Activated CD4-positive, alpha-beta T cell treated with anti-CD3 and anti-CD28 coated beads, Interleukin-2, amount 10 ng/mL, durations not matched to agents 24 days and 14 days (primary cell): Measurements from ENCODE around the gene ZP3. TPM values are rescaled to one million over a fixed set of nuclear protein-coding genes. Genes with fewer than 3 reads are reported as not detected.
A peak's percentile ranks its signal among the peaks of the same experiment; 100 is the strongest.
"Not testable (repeated sequence)": the region's sequence is repeated elsewhere in the genome, so short reads cannot be mapped to it uniquely, and the experiment has no call there.

ENCODE experiments used
- DNase-seq: peaks from one replicate; pipeline ENCODE4 v3.0.0; 2022
- H3K27ac Mint-ChIP-seq: one replicate; pipeline ENCODE4 v1.8.0; 2022; ENCODE audit warnings: mild to moderate bottlenecking, mixed read lengths
- H3K27me3 Mint-ChIP-seq: one replicate; pipeline ENCODE4 v1.8.0; 2022; ENCODE audit warnings: mixed read lengths
- H3K36me3 Mint-ChIP-seq: one replicate; pipeline ENCODE4 v1.8.0; 2022; ENCODE audit warnings: low read depth, mild to moderate bottlenecking, mixed read lengths
- H3K4me1 Mint-ChIP-seq: one replicate; pipeline ENCODE4 v1.8.0; 2021; ENCODE audit warnings: mixed read lengths
- H3K4me3 Mint-ChIP-seq: one replicate; pipeline ENCODE4 v1.8.0; 2022; ENCODE audit warnings: mild to moderate bottlenecking, moderate library complexity, mixed read lengths
- H3K9me3 Mint-ChIP-seq: one replicate; pipeline ENCODE4 v1.8.0; 2021; ENCODE audit warnings: mixed read lengths
- intact Hi-C: fragments of 100-400 bp; cut with micrococcal nuclease; formaldehyde crosslinking; loops from one replicate; pipeline ENCODE4 v1.15.1; 2023
- total RNA-seq: library from RNA; stranded (reverse); gene quantifications from 2 replicates; pipeline ENCODE4 v1.2.3, GENCODE V29; 2022

Gene ZP3
- total RNA-seq, 1 donor from 2014 or later: 7.5 TPM

DNA sequence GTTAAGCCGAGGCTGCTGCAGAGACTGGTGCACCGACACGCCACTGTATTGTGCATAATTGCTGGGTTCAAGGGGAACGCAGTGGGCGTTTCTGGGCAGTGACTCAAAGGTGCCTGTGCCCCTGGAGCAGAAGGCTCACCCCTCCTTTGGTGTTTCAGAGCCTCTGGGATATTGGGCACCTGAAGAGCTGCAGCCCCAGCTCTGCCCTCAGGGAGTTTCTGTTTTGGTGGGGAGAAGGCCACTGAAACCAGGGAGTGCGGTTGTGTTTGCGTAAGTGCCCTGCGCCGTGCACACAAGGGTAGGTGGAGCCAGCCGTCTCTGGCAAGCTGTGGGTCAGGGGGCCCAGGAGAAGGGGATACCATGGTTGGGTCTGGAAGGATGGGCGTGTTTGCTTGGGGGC is 51.5 kb downstream of the ZP3 start:
- DNase-seq, H3K9me3 Mint-ChIP-seq, intact Hi-C loops, H3K27me3 Mint-ChIP-seq, H3K4me3 Mint-ChIP-seq, H3K27ac Mint-ChIP-seq, H3K36me3 Mint-ChIP-seq, H3K4me1 Mint-ChIP-seq: not testable (repeated sequence)

GRCh38 chr7:76476742-76477474 is 52.2 kb downstream of the ZP3 start:
- H3K27ac Mint-ChIP-seq, H3K27me3 Mint-ChIP-seq, H3K4me3 Mint-ChIP-seq, H3K36me3 Mint-ChIP-seq, H3K4me1 Mint-ChIP-seq, DNase-seq, H3K9me3 Mint-ChIP-seq, intact Hi-C loops: not testable (repeated sequence)

- H3K9me3 Mint-ChIP-seq, H3K36me3 Mint-ChIP-seq, H3K4me3 Mint-ChIP-seq, H3K4me1 Mint-ChIP-seq, H3K27ac Mint-ChIP-seq, intact Hi-C loops, DNase-seq, H3K27me3 Mint-ChIP-seq: not testable (repeated sequence)
Measured at GRCh38 chr7:76479628-76480027, 54.9 kb downstream of the ZP3 start.

DNA sequence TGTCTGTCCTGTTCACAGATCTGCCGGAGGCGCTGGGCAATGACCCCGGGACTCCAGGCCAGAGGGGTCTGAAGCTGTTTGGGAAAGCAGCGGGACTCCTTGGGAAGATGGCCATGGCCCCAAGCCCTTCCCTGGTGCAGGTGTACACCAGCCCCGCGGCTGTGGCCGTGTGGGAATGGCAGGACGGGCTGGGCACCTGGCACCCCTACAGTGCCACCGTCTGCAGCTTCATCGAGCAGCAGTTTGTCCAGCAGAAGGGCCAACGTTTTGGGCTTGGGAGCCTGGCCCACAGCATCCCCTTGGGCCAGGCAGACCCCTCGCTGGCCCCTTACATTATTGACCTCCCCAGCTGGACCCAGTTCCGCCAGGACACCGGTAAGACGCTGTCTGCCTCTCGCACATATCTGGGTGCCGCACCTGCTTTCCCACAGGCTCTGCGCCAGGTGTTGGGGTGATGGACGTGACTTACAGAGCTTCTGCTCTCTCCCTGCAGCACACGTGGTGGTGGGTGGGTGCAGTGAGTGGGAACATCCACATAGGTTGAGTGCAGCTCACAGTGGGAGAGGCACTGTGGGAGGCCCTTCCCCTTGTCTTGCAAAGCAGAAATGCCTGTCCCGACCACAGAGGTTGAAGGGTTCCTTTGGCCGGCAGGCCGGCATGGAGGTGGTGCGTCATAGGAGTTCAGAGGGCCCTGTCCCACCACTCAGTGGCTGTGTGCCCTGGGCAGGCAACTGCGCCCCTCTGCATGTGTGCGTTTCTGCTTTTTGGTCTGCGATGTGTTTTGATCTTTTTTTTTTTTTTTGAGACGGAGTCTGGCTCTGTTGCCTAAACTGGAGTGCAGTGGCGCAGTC is 55.9 kb downstream of the ZP3 start:
- H3K36me3 Mint-ChIP-seq, DNase-seq, H3K4me3 Mint-ChIP-seq, H3K27ac Mint-ChIP-seq, intact Hi-C loops, H3K27me3 Mint-ChIP-seq, H3K4me1 Mint-ChIP-seq, H3K9me3 Mint-ChIP-seq: not testable (repeated sequence)

DNA sequence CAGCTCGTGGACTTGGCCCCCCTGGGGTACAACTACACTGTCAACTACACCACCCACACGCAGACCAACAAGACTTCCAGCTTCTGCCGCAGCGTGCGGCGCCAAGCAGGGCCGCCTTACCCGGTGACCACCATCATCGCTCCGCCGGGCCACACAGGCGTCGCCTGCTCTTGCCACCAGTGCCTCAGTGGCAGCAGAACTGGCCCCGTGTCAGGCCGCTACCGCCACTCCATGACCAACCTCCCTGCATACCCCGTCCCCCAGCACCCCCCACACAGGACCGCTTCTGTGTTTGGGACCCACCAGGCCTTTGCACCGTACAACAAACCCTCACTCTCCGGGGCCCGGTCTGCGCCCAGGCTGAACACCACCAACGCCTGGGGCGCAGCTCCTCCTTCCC is 57.9 kb downstream of the ZP3 start:
- H3K36me3 Mint-ChIP-seq, H3K27ac Mint-ChIP-seq, DNase-seq, intact Hi-C loops, H3K9me3 Mint-ChIP-seq, H3K4me3 Mint-ChIP-seq, H3K27me3 Mint-ChIP-seq, H3K4me1 Mint-ChIP-seq: not testable (repeated sequence)

GRCh38 chr7:76483081-76483480 is 58.3 kb downstream of the ZP3 start:
- H3K4me1 Mint-ChIP-seq, H3K27ac Mint-ChIP-seq, DNase-seq, H3K9me3 Mint-ChIP-seq, H3K36me3 Mint-ChIP-seq, H3K4me3 Mint-ChIP-seq, H3K27me3 Mint-ChIP-seq, intact Hi-C loops: not testable (repeated sequence)

- H3K4me3 Mint-ChIP-seq, H3K27ac Mint-ChIP-seq, intact Hi-C loops, H3K4me1 Mint-ChIP-seq, H3K9me3 Mint-ChIP-seq, H3K36me3 Mint-ChIP-seq, DNase-seq, H3K27me3 Mint-ChIP-seq: not testable (repeated sequence)
Measured at GRCh38 chr7:76484456-76484855, 59.7 kb downstream of the ZP3 start.

DNA sequence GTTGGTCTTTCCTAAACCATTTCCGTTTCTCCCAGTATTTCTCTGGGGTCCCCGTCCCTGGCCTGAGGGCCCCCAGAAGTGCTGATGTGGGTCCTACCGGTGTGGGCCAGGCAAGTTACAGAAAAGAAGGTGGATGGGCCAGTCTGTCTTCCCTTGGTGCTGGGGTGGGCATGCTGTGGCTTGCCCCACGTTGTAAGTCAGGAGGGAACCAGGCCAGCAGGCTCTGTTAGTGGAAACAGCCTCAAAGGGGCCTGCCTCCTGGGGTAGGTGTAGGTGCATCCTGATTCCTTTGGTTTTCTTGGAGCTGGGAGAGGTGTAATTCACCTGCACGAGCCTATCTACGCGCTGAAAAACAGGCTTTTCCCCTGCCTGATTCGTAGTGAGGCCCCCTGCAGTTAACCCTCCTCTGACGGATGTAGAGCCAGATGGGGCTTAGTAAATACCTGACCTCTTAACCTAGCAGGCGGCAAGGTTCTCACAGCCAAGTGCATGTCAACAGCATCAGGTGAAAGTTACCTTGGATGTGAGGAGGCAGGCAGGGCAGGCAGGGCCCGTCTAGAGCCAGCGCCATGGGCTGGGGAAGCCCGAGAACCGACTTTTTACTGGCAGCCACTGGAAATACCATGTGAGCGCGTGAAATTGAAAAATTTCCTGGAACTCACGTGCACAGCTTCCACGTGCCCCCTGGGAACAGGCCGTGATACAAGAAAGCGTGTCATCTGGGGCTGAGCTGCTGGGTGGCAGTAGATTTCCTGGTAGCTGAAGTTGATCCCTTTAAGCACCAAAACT is 61.3 kb downstream of the ZP3 start:
- H3K27ac Mint-ChIP-seq, H3K4me1 Mint-ChIP-seq, intact Hi-C loops, H3K27me3 Mint-ChIP-seq, DNase-seq, H3K4me3 Mint-ChIP-seq, H3K9me3 Mint-ChIP-seq, H3K36me3 Mint-ChIP-seq: not testable (repeated sequence)

- H3K27me3 Mint-ChIP-seq, H3K36me3 Mint-ChIP-seq, intact Hi-C loops, H3K4me1 Mint-ChIP-seq, H3K9me3 Mint-ChIP-seq: not testable (repeated sequence)
- Mint-ChIP-seq H3K4me3 (peak overlapping the region; percentile 53), H3K27ac (peak overlapping the region; percentile 87)
- peak; percentile 77 for DNase-seq
Measured at GRCh38 chr7:76486618-76487017, 61.9 kb downstream of the ZP3 start.

DNA sequence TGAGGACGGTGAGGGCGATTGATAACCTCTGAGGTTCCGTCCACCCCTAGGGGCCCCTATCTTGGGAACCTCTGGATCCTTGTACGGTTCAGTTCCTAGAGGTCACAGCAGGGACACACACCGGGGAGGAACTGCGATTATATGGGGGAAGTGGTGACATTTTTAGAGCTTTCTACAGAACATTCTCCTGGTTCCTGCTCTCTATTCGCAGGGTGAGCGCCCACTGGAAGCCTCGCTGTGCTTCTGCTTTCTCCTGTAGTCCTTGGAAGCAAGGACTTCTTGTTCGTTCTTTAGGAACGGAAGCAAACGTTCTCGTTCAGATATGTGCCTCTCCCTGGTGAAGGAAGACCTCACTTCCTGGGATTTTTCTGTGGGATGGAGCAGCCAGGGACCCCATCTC is 63.2 kb downstream of the ZP3 start:
- H3K4me1 Mint-ChIP-seq, H3K36me3 Mint-ChIP-seq, intact Hi-C loops, H3K27me3 Mint-ChIP-seq, H3K27ac Mint-ChIP-seq, H3K4me3 Mint-ChIP-seq, H3K9me3 Mint-ChIP-seq, DNase-seq: not testable (repeated sequence)

Other genes with a start within 250 kb of the ZP3 start
- gene SRRM3, start 223.1 kb upstream of the ZP3 start, total RNA-seq: 0.09 and 0.17 TPM in 2 replicates
- 112 and 117 TPM in 2 replicates for gene HSPB1, start 122.3 kb upstream of the ZP3 start, total RNA-seq
- gene YWHAG, start 66.0 kb upstream of the ZP3 start, total RNA-seq: 183 and 185 TPM in 2 replicates
- gene SSC4D, start 15.3 kb upstream of the ZP3 start, total RNA-seq: 0.77 and 0.80 TPM in 2 replicates
- 23.7 and 26.3 TPM in 2 replicates for gene DTX2, start 36.8 kb downstream of the ZP3 start, total RNA-seq
- gene UPK3B, start 85.6 kb downstream of the ZP3 start, total RNA-seq: 1.1 and 1.2 TPM in 2 replicates
- 0.47 TPM in 1 of 2 replicates, not detected in the other for gene SPDYE16, start 118.3 kb downstream of the ZP3 start, total RNA-seq
- 6.9 and 10.1 TPM in 2 replicates for gene POMZP3, start 202.3 kb downstream of the ZP3 start, total RNA-seq